Measurements from ENCODE around the gene ELP4.

DNA sequence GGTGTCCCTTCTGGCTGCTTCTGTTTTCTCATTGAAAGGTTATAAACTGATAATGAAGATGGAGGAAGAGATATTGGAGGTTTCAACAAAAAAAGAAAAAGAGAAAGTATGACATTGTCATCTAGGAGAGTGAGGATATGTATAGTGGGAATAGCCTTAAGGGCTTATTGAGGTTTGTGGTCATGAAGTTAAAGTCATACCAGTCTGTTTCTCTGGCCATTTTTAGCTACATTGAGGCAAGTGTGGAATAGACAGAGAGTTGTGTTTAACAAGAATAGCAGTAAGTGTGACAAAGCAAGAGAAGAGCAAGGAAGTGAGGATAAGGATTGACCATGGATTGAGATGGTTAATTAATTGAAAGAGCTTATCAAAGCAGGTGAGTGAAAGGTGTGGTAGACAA lies 110.4 kb downstream of the ELP4 start:
- TF ChIP-seq CTCF (IDR thresholded peaks at IDR 0.05; ENCODE audit: low read depth, low read length), result no peak
- TF ChIP-seq POLR2A (IDR thresholded peaks at IDR 0.05; ENCODE audit: extremely low read depth, insufficient read length), result no peak
- TF ChIP-seq MAX (IDR thresholded peaks at IDR 0.05; ENCODE audit: low read depth, low read length), result no peak
- TF ChIP-seq MYC (IDR thresholded peaks at IDR 0.05; ENCODE audit: low read depth, low read length), result no peak

Data from NB4 (cell line).